Tibial artery (tissue), 4 donors: ENCODE results near the gene TMOD2.

Experiments
- DNase-seq, 2 donors: peaks; one replicate each; pipeline ENCODE4 v3.0.0-alpha.2; 2019
- H3K27ac ChIP-seq, 2 donors: fragments of 200-600 bp; sonication (generic) in 1 of 2; 1 replicate in 1 of 2; 2 replicates in 1 of 2; pipeline ENCODE4 v1.5.1; 2018 to 2019; ENCODE audit warnings: mild to moderate bottlenecking in 1 of 2
- H3K27me3 ChIP-seq, 2 donors: fragments of 200-600 bp; sonication (generic) in 1 of 2; one replicate each; pipeline versions ENCODE4 v1.5.1 to v1.6.0; 2016 to 2019
- H3K36me3 ChIP-seq, 3 donors: fragments of 200-600 bp; sonication (generic) in 2 of 3; one replicate each; pipeline ENCODE4 v1.5.1; 2016 to 2019; ENCODE audit warnings: mild to moderate bottlenecking in 2 of 3
- H3K4me1 ChIP-seq, 4 donors: fragments of 200-600 bp; sonication (generic) in 2 of 4; 1 replicate in 3 of 4; 2 replicates in 1 of 4; pipeline ENCODE4 v1.5.1; 2016 to 2019
- H3K4me3 ChIP-seq, 2 donors: fragments of 200-600 bp; sonication (generic) in 1 of 2; 1 replicate in 1 of 2; 2 replicates in 1 of 2; pipeline ENCODE4 v1.5.1; 2018 to 2019; ENCODE audit warnings: mild to moderate bottlenecking in 2 of 2
- H3K9me3 ChIP-seq, 3 donors: fragments of 200-600 bp; sonication (generic) in 1 of 3; one replicate each; pipeline ENCODE4 v1.5.1; 2016 to 2019
- intact Hi-C: fragments of 100-400 bp; cut with DNase I; formaldehyde crosslinking; loops from one replicate; pipeline ENCODE4 v1.15.0; 2023; ENCODE audit warnings: low total_unique reads
- TF ChIP-seq, protein P1 (sequence below), 2 experiments: fragments of 200-600 bp in 1 of 2; fragments of 450-650 bp in 1 of 2; IDR thresholded peaks; one replicate each; pipeline ENCODE4 v1.5.1; 2017 to 2019; ENCODE audit warnings: antibody characterized with exemption in 2 of 2, mild to moderate bottlenecking in 1 of 2, moderate library complexity in 1 of 2

Gene TMOD2

DNA sequence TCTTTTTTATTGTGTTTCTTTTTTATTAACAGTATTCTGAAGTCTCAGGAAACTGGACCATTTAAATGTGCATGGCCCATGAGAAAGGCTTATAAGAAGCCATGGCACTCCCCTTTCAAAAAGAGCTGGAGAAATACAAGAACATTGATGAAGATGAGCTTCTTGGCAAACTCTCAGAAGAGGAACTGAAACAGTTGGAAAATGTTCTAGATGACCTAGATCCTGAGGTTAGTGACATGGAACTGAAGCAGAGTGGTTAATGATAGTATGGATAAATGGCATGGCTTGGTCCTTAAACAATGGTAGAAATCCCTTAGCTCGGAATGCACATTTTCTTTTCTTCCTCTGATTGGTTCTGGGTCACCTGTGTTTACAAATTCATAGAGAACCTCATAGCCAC is 14.9 kb downstream of the TMOD2 start:
- H3K36me3 ChIP-seq, result peaks cover 10 to 34% (median 12%) of the 10 kb centered on the region in 3 donors
- no peaks in the 10 kb centered on the region for H3K4me1 ChIP-seq
- DNase-seq, result no peak
- no peak overlapping the region for H3K27ac ChIP-seq
- intact Hi-C loops, result no loop called here
- H3K9me3 ChIP-seq, result no peaks in the 10 kb centered on the region
- TF ChIP-seq, protein P1, sequence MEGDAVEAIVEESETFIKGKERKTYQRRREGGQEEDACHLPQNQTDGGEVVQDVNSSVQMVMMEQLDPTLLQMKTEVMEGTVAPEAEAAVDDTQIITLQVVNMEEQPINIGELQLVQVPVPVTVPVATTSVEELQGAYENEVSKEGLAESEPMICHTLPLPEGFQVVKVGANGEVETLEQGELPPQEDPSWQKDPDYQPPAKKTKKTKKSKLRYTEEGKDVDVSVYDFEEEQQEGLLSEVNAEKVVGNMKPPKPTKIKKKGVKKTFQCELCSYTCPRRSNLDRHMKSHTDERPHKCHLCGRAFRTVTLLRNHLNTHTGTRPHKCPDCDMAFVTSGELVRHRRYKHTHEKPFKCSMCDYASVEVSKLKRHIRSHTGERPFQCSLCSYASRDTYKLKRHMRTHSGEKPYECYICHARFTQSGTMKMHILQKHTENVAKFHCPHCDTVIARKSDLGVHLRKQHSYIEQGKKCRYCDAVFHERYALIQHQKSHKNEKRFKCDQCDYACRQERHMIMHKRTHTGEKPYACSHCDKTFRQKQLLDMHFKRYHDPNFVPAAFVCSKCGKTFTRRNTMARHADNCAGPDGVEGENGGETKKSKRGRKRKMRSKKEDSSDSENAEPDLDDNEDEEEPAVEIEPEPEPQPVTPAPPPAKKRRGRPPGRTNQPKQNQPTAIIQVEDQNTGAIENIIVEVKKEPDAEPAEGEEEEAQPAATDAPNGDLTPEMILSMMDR (IDR thresholded peaks at IDR 0.05), result no peak
- no peak overlapping the region for H3K4me3 ChIP-seq
- no peaks in the 10 kb centered on the region for H3K27me3 ChIP-seq

DNA sequence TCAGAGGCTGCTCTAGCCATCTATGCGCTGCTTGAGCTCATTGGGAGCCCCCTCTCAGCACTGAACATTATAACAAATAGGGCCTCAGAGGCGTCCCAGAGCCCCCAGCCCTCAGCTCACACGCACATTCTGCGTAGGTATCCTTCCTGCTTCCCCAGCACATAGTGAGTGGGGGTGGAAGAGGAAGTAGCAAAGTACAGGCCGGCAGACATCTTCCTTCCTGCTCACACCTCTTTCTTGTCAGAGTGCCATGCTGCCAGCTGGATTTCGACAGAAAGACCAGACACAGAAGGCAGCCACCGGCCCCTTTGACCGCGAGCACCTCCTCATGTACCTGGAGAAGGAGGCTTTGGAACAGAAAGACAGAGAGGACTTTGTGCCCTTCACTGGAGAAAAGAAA is 16.6 kb downstream of the TMOD2 start:
- Histone ChIP-seq H3K9me3 (no peaks in the 10 kb centered on the region), H3K4me1 (no peaks in the 10 kb centered on the region), H3K27ac (no peak overlapping the region), H3K36me3 (peaks cover 10 to 49% (median 13%) of the 10 kb centered on the region in 3 donors), H3K4me3 (no peak overlapping the region), H3K27me3 (no peaks in the 10 kb centered on the region)
- intact Hi-C loops, result no loop called here
- no peak for DNase-seq
- TF ChIP-seq, protein P1 (IDR thresholded peaks at IDR 0.05), result no peak

DNA sequence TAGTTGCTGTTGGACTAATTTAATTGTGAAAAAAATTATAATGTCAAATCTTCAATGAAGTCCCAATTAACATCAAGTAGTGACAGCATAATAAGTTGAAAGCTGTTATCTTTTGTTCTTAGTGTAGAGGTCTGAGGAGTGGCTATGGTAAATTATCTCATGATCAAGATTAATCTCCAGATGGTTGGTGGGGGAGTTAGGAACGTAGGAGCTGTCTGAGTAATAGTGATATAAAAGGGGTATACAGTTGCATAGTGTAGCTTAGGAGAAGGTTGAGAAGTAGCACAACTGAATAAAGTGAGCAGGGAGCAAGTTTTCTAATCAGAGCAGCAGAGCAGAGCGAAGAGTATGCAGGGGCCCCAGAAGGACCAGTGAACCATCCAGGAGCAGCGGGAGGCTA is 19.5 kb downstream of the TMOD2 start:
- H3K36me3 ChIP-seq, result peaks cover 10 to 76% (median 26%) of the 10 kb centered on the region in 3 donors
- no peaks in the 10 kb centered on the region for H3K9me3 ChIP-seq
- no peak overlapping the region for H3K4me3 ChIP-seq
- no peak overlapping the region for H3K27ac ChIP-seq
- no peaks in the 10 kb centered on the region for H3K4me1 ChIP-seq
- TF ChIP-seq, protein P1 (IDR thresholded peaks at IDR 0.05), result no peak
- intact Hi-C loops, result no loop called here
- DNase-seq, result no peak
- H3K27me3 ChIP-seq, result no peaks in the 10 kb centered on the region

DNA sequence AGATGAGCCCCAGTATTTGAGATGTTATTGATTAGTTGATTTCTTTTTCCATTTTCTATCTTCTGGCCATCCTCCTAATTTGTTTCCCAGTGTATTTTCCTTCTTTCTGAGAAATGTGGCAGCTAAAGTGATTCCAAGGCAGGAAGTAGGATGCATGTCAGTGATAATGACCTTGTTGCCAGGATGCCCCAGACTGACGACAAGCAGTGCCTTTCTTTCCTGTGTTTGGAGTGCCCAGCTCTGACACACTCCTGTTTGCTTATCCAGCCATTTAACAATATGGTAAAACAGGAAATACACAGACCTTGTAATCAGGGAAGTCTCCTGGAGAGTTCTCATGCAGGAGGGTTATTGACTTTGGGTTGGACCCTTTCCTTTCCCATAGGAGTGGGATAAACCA is 20.4 kb downstream of the TMOD2 start:
- no peaks in the 10 kb centered on the region for H3K27me3 ChIP-seq
- intact Hi-C loops, result no loop called here
- no peak overlapping the region for H3K4me3 ChIP-seq
- peaks cover 0 to 5% (median 0%) of the 10 kb centered on the region in 4 donors for H3K4me1 ChIP-seq
- no peak for DNase-seq
- no peak overlapping the region for H3K27ac ChIP-seq
- peaks cover 10 to 78% (median 26%) of the 10 kb centered on the region in 3 donors for H3K36me3 ChIP-seq
- TF ChIP-seq, protein P1 (IDR thresholded peaks at IDR 0.05), result no peak
- H3K9me3 ChIP-seq, result no peaks in the 10 kb centered on the region

DNA sequence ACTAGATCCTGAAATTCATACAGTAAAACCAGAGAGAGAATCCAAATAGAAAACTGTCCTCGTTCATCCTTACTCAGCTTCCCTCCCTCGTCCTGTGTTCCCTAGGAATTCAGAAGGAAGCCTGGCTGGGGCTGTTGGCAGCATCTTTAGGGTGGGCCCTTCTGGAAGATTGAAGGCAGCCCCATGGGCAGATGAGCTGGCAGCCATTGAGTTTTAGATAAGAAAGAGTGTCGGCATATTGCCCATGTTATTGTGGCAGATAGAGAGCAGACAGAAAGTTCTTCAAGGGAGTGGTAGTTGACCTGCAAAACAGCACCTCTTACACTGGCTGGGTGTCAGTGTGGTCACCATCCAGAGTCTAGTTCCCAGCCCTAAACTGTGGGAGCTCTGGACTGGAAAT is 23.5 kb downstream of the TMOD2 start:
- Histone ChIP-seq H3K4me3 (no peak overlapping the region), H3K27me3 (no peaks in the 10 kb centered on the region), H3K4me1 (peaks cover 0 to 6% (median 0%) of the 10 kb centered on the region in 4 donors), H3K36me3 (peaks cover 3 to 61% (median 31%) of the 10 kb centered on the region in 3 donors), H3K27ac (no peak overlapping the region), H3K9me3 (no peaks in the 10 kb centered on the region)
- TF ChIP-seq, protein P1 (IDR thresholded peaks at IDR 0.05), result no peak
- intact Hi-C loops, result no loop called here
- no peak for DNase-seq
